Measurements from ENCODE around the gene CAPN13. TPM values are rescaled to one million over a fixed set of nuclear protein-coding genes. Genes with fewer than 3 reads are reported as not detected.

Gene CAPN13
- total RNA-seq, 1 experiment from 2014 or later, result 5.7 TPM

DNA sequence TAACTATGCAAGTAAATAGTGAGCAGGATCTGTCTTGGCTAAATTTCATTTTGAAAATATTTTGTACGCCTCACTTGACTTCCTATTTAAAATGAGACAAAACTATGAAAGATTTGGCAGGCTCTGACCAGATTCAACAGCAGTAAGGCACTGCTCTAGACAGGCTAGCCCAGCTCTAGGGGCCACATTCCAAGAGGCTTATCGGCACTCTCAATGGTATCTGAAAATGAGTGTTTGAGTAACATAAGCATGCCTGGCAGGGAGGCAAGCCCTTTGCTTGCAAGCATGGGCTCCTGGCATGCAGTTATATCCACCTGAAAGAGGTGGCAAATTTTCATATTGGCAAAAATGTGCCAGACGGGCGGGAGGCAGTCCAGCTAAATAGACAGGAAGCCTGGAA lies 10.5 kb downstream of the CAPN13 start:
- Histone ChIP-seq H2AFZ (ENCODE audit: low read length) (no peak overlapping the region), H2BK20ac (ENCODE audit: low read depth, low read length, poor library complexity, severe bottlenecking) (no peak overlapping the region), H4K91ac (ENCODE audit: insufficient read length, low read depth, low read length) (no peak overlapping the region), H2BK15ac (ENCODE audit: low read depth, low read length) (no peak overlapping the region), H3K27me3 (ENCODE audit: insufficient read depth, low read length) (no peaks in the 10 kb centered on the region), H3K79me2 (ENCODE audit: insufficient read depth, low read length) (no peaks in the 10 kb centered on the region), H3K4me1 (ENCODE audit: insufficient read depth, low read length) (peaks cover 3% of the 10 kb centered on the region; the same call in 1 of the 2 replicates), H3K4ac (ENCODE audit: low read depth, low read length) (no peak overlapping the region), H3K9me3 (ENCODE audit: control insufficient read depth, low read depth, low read length) (no peaks in the 10 kb centered on the region), H3K27ac (ENCODE audit: insufficient read length, low read depth, low read length) (no peak overlapping the region), H3K9ac (ENCODE audit: extremely low read depth, insufficient read length, low read length) (no peak overlapping the region), H3K23me2 (ENCODE audit: insufficient read length, low read depth, low read length, poor library complexity, severe bottlenecking) (no peaks in the 10 kb centered on the region), H2AK5ac (ENCODE audit: insufficient read length, low read length) (no peak overlapping the region), H2BK120ac (ENCODE audit: low read depth, low read length, poor library complexity, severe bottlenecking) (no peak overlapping the region), H2BK12ac (ENCODE audit: insufficient read length, low read depth, low read length) (no peak overlapping the region), H3K23ac (ENCODE audit: insufficient read length, low read depth, low read length) (no peak overlapping the region), H3K18ac (ENCODE audit: insufficient read length, low read depth, low read length) (no peak overlapping the region), H4K20me1 (ENCODE audit: control insufficient read depth, insufficient read depth, insufficient read length) (no peaks in the 10 kb centered on the region), H3K4me2 (ENCODE audit: insufficient read depth, insufficient read length, low read length) (no peak overlapping the region), H3K56ac (ENCODE audit: insufficient read length, low read depth, low read length) (no peak overlapping the region), H4K8ac (replicated peaks; ENCODE audit: insufficient read length, low read depth, low read length) (no peak overlapping the region), H3T11ph (ENCODE audit: low read length) (no peak overlapping the region), H2BK5ac (ENCODE audit: insufficient read length, low read length) (no peak overlapping the region), H4K5ac (ENCODE audit: insufficient read length, low read depth, low read length) (no peak overlapping the region), H3K14ac (ENCODE audit: insufficient read depth, low read length) (no peak overlapping the region), H3K79me1 (ENCODE audit: insufficient read depth, low read depth, low read length, poor library complexity, severe bottlenecking) (no peaks in the 10 kb centered on the region)
- no peaks in the 10 kb centered on the region for H3K27me3 Mint-ChIP-seq (ENCODE audit: low read depth)
- no peaks in the 10 kb centered on the region for H3K9me3 Mint-ChIP-seq
- WGBS (ENCODE audit: extremely low coverage, insufficient read length, low lambda C conversion rate), result no CpG with 5 or more reads among the region's 4 CpGs
- TF ChIP-seq, protein P1, sequence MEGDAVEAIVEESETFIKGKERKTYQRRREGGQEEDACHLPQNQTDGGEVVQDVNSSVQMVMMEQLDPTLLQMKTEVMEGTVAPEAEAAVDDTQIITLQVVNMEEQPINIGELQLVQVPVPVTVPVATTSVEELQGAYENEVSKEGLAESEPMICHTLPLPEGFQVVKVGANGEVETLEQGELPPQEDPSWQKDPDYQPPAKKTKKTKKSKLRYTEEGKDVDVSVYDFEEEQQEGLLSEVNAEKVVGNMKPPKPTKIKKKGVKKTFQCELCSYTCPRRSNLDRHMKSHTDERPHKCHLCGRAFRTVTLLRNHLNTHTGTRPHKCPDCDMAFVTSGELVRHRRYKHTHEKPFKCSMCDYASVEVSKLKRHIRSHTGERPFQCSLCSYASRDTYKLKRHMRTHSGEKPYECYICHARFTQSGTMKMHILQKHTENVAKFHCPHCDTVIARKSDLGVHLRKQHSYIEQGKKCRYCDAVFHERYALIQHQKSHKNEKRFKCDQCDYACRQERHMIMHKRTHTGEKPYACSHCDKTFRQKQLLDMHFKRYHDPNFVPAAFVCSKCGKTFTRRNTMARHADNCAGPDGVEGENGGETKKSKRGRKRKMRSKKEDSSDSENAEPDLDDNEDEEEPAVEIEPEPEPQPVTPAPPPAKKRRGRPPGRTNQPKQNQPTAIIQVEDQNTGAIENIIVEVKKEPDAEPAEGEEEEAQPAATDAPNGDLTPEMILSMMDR (conservative IDR thresholded peaks at IDR 0.05), result no peak
- no peak overlapping the region for H3K4me3 Mint-ChIP-seq
- peaks cover 28 to 31% of the 10 kb centered on the region in 2 experiments for H3K4me1 Mint-ChIP-seq
- DNase-seq, result no peak
- H3K27ac Mint-ChIP-seq, result no peak overlapping the region
- H3K36me3 Mint-ChIP-seq (ENCODE audit: insufficient read depth in 1 of 3, low read depth in 3 of 3), result no peaks in the 10 kb centered on the region
